IMR-90 (cell line): Measurements from ENCODE around the gene CPN2. TPM values are rescaled to one million over a fixed set of nuclear protein-coding genes. Genes with fewer than 3 reads are reported as not detected.

Experiments used
- ATAC-seq: fragments of 200-7000 bp; cut with Tn5 transposase; 2 replicates; pipeline ENCODE4 v1.9.1; 2020; ENCODE audit warnings: low read depth, mild to moderate bottlenecking, moderate library complexity
- BruUV-seq: library from RNA; stranded (reverse); fragments of 400-500 nt; replicated peaks from 2 replicates; lab custom pipeline; 2021; lab: Mats Ljungman, UMichigan
- CTCF ChIA-PET: fragments of 300-600 bp; formaldehyde crosslinking; extraction: SDS; loops from one replicate; lab custom pipeline; 2021; ENCODE audit warnings: antibody characterized with exemption; lab: Yijun Ruan, JAX
- POLR2A ChIA-PET: fragments of 300-600 bp; sonication (Branson Sonifier 250); formaldehyde crosslinking; loops from one replicate; lab custom pipeline; 2022; ENCODE audit warnings: antibody characterized with exemption; ENCODE audit not compliant: unreplicated experiment; lab: Charles Lee
- DNase-seq: peaks from one replicate; pipeline ENCODE4 v3.0.0; 2013
- H2AFZ ChIP-seq: replicated peaks from 2 replicates; pipeline ENCODE3; 2013; ENCODE audit warnings: low read length, mild to moderate bottlenecking; ENCODE audit not compliant: poor library complexity
- H2AK5ac ChIP-seq: 2 replicates; pipeline ENCODE4 v1.6.1; 2013; ENCODE audit warnings: low read depth, low read length, inconsistent platforms
- H2AK9ac ChIP-seq: replicated peaks from 2 replicates; pipeline ENCODE3; 2013; ENCODE audit warnings: mild to moderate bottlenecking, low read depth, low read length, moderate library complexity; ENCODE audit not compliant: poor library complexity
- H2BK120ac ChIP-seq: 2 replicates; pipeline ENCODE4 v1.6.1; 2013; ENCODE audit warnings: low read depth, low read length, inconsistent platforms
- H2BK15ac ChIP-seq: 3 replicates; pipeline ENCODE4 v1.6.1; 2013; ENCODE audit warnings: low read depth, low read length, inconsistent platforms
- H2BK20ac ChIP-seq: 2 replicates; pipeline ENCODE4 v1.6.1; 2013; ENCODE audit warnings: low read depth, mild to moderate bottlenecking, inconsistent platforms, low read length, moderate library complexity
- H2BK5ac ChIP-seq: 2 replicates; pipeline ENCODE4 v1.6.1; 2013; ENCODE audit warnings: mild to moderate bottlenecking, low read depth, low read length, inconsistent platforms; ENCODE audit not compliant: poor library complexity, severe bottlenecking
- H3K14ac ChIP-seq: replicated peaks from 2 replicates; pipeline ENCODE4 v1.6.1; 2013; ENCODE audit warnings: low read depth, low read length, inconsistent platforms
- H3K18ac ChIP-seq: 2 replicates; pipeline ENCODE4 v1.6.1; 2013; ENCODE audit warnings: low read depth, low read length, control low read depth
- H3K23ac ChIP-seq: 2 replicates; pipeline ENCODE4 v1.6.1; 2013; ENCODE audit warnings: low read depth, low read length, inconsistent platforms
- H3K27ac ChIP-seq: 2 replicates; pipeline ENCODE4 v1.5.1; 2013; ENCODE audit warnings: mild to moderate bottlenecking, control low read depth, low read length; ENCODE audit not compliant: insufficient read depth
- H3K27me3 ChIP-seq: 2 replicates; pipeline ENCODE4 v1.6.1; 2013; ENCODE audit warnings: low read length; ENCODE audit not compliant: control insufficient read depth, insufficient read depth
- H3K36me3 ChIP-seq: 2 replicates; pipeline ENCODE4 v1.6.1; 2013; ENCODE audit warnings: low read length, mixed read lengths; ENCODE audit not compliant: control insufficient read depth, insufficient read depth
- H3K4ac ChIP-seq: 2 replicates; pipeline ENCODE4 v1.6.1; 2013; ENCODE audit warnings: low read depth, low read length, inconsistent platforms
- H3K4me1 ChIP-seq: 2 replicates; pipeline ENCODE4 v1.6.1; 2013; ENCODE audit warnings: low read length, mixed read lengths; ENCODE audit not compliant: control insufficient read depth, insufficient read depth
- H3K4me2 ChIP-seq: 2 replicates; pipeline ENCODE4 v1.6.1; 2013; ENCODE audit warnings: low read depth, mild to moderate bottlenecking, control low read depth, low read length, moderate library complexity
- H3K4me3 ChIP-seq: 2 replicates; pipeline ENCODE4 v1.5.1; 2013; ENCODE audit warnings: low read depth, mild to moderate bottlenecking, control low read depth, low read length, moderate library complexity; ENCODE audit not compliant: insufficient read depth
- H3K56ac ChIP-seq: 2 replicates; pipeline ENCODE4 v1.6.1; 2013; ENCODE audit warnings: low read length, inconsistent platforms; ENCODE audit not compliant: insufficient read depth; ENCODE audit errors: extremely low read depth
- H3K79me1 ChIP-seq, 2 experiments: 2 replicates each; pipeline ENCODE4 v1.6.1; 2013; ENCODE audit warnings: low read length in 2 of 2, inconsistent platforms in 1 of 2, low read depth in 1 of 2
- H3K9ac ChIP-seq: 2 replicates; pipeline ENCODE4 v1.6.1; 2013; ENCODE audit warnings: low read depth, low read length, control low read depth
- H3K9me1 ChIP-seq: 2 replicates; pipeline ENCODE4 v1.6.1; 2013; ENCODE audit warnings: low read length, inconsistent platforms; ENCODE audit not compliant: insufficient read depth
- H3K9me3 ChIP-seq: 2 replicates; pipeline ENCODE4 v1.6.1; 2013; ENCODE audit warnings: low read length; ENCODE audit not compliant: control insufficient read depth, insufficient read depth
- H4K20me1 ChIP-seq: 2 replicates; pipeline ENCODE4 v1.6.1; 2013; ENCODE audit warnings: low read length, inconsistent platforms; ENCODE audit not compliant: insufficient read depth
- H4K5ac ChIP-seq: 2 replicates; pipeline ENCODE4 v1.6.1; 2013; ENCODE audit warnings: mild to moderate bottlenecking, low read depth, low read length, control low read depth
- H4K8ac ChIP-seq, 2 experiments: 2 replicates each; pipeline ENCODE4 v1.6.1; 2013; ENCODE audit warnings: low read depth in 2 of 2, low read length in 2 of 2, control low read depth in 1 of 2, inconsistent platforms in 1 of 2
- H4K91ac ChIP-seq: 2 replicates; pipeline ENCODE4 v1.6.1; 2013; ENCODE audit warnings: low read depth, low read length, inconsistent platforms; ENCODE audit not compliant: insufficient read depth
- BHLHE40 ChIP-seq: fragments of 150-350 bp; IDR thresholded peaks from 2 replicates; pipeline ENCODE4 v1.6.1; 2016; ENCODE audit warnings: mild to moderate bottlenecking, low read depth, low read length
- CHD1 ChIP-seq: IDR thresholded peaks from 2 replicates; pipeline ENCODE4 v1.6.1; 2012; ENCODE audit warnings: low read depth, low read length, improper control_type of control experiment
- MAFK ChIP-seq: IDR thresholded peaks from 2 replicates; pipeline ENCODE4 v1.6.1; 2012; ENCODE audit warnings: low read depth, low read length, improper control_type of control experiment
- MAZ ChIP-seq: IDR thresholded peaks from 2 replicates; pipeline ENCODE4 v1.6.1; 2012; ENCODE audit warnings: low read depth, mild to moderate bottlenecking, low read length, improper control_type of control experiment, moderate library complexity, borderline replicate concordance
- MXI1 ChIP-seq: IDR thresholded peaks from 2 replicates; pipeline ENCODE4 v1.6.1; 2012; ENCODE audit warnings: low read depth, mild to moderate bottlenecking, low read length, moderate library complexity, borderline replicate concordance
- NFE2L2 ChIP-seq: fragments of 150-350 bp; IDR thresholded peaks from 2 replicates; pipeline ENCODE4 v1.6.1; 2016; ENCODE audit warnings: low read depth, mild to moderate bottlenecking, low read length
- POLR2A ChIP-seq: IDR thresholded peaks from 2 replicates; pipeline ENCODE4 v1.6.1; 2012; ENCODE audit warnings: mild to moderate bottlenecking, low read depth, low read length
- RAD21 ChIP-seq: IDR thresholded peaks from 2 replicates; pipeline ENCODE4 v1.6.1; 2012; ENCODE audit warnings: low read length, improper control_type of control experiment
- RCOR1 ChIP-seq: IDR thresholded peaks from 2 replicates; pipeline ENCODE4 v1.6.1; 2012; ENCODE audit warnings: mild to moderate bottlenecking, low read length, improper control_type of control experiment; ENCODE audit not compliant: insufficient replicate concordance
- RFX5 ChIP-seq: IDR thresholded peaks from 2 replicates; pipeline ENCODE4 v1.8.0; 2012; ENCODE audit warnings: low read depth, mild to moderate bottlenecking, low read length, moderate library complexity
- WGBS, 2 experiments: methylation state at CpG; one replicate each; pipeline versions ENCODE4 v1.1.5 to v1.1.7; 2013; ENCODE audit warnings: missing lambda C conversion rate in 2 of 2; ENCODE audit not compliant: insufficient read length in 1 of 2; ENCODE audit errors: extremely low coverage in 2 of 2; 5-methylcytosine and 5-hydroxymethylcytosine counted together
- dilution Hi-C: fragments of 300-500 bp; cut with HindIII; formaldehyde crosslinking; loops from one replicate; pipeline ENCODE4 v1.14.3; 2018; ENCODE audit warnings: low sequenced_read_pairs; ENCODE audit not compliant: unreplicated experiment
- in situ Hi-C: fragments of 300-500 bp; cut with MboI; formaldehyde crosslinking; loops from 3 replicates; pipeline ENCODE4 v1.14.3; 2019; ENCODE audit warnings: low sequenced_read_pairs, inconsistent platforms, mixed read lengths
- intact Hi-C: fragments of 100-400 bp; cut with micrococcal nuclease; formaldehyde crosslinking; loops from 2 replicates; pipeline ENCODE4 v1.10.0; 2022
- polyA plus RNA-seq, 3 experiments: library from polyadenylated mRNA; depleted of rRNA; stranded (reverse); fragments of >200 nt; gene quantifications; 2 replicates each; pipeline ENCODE4 v1.2.3, GENCODE V29; 2012; ENCODE audit warnings: low replicate concordance in 1 of 3
- total RNA-seq: library from RNA; depleted of rRNA; stranded (reverse); fragments of >200 nt; gene quantifications from 2 replicates; pipeline ENCODE4 v1.2.3, GENCODE V29; 2012

CPN2 gene
- total and polyA plus RNA-seq, 2 of the 4 experiments (the other 2 are of a cell fraction): 0.07 TPM; not detected in 1

GRCh38 chr3:194399874-194400411, 48.8 kb upstream of the CPN2 start:
- H3K9ac ChIP-seq: no peak overlapping the region
- no peak overlapping the region for H4K91ac ChIP-seq
- H2BK15ac ChIP-seq: no peak overlapping the region
- no peak overlapping the region for H3K4ac ChIP-seq
- H3K14ac ChIP-seq: no peak overlapping the region
- ATAC-seq (no peak), DNase-seq (no peak)
- H2BK120ac ChIP-seq: no peak overlapping the region
- H3K36me3 ChIP-seq: peaks cover 3% of the 10 kb centered on the region
- H3K27ac ChIP-seq: no peak overlapping the region
- ChIA-PET POLR2A (interaction anchor here (0.7 kb wide), 1 partner anchor 810 kb away, joined by 11 read pairs; no protein-coding TSS in a partner anchor), CTCF (interaction anchor here (0.6 to 1.3 kb wide), 2 partner anchors 67 to 658 kb away, joined by 3 to 4 read pairs; no protein-coding TSS in a partner anchor)
- intact Hi-C loops: loop anchor here (10.0 kb wide), 1 partner anchor 265 kb away; the partner anchor contains the start of gene HES1
- no peak overlapping the region for H3K18ac ChIP-seq
- H3K9me3 ChIP-seq: no peaks in the 10 kb centered on the region; the same call in 1 of the 2 replicates
- TF ChIP-seq CHD1 (no peak), POLR2A (no peak), RFX5 (no peak), RAD21 (no peak), MXI1 (no peak), NFE2L2 (no peak), MAZ (no peak), MAFK (no peak), BHLHE40 (no peak), RCOR1 (no peak)
- WGBS, 2 experiments: 87% methylated on average over 10 of the region's 15 CpGs; no CpG with 5 or more reads in 1 of the 2 experiments
- dilution Hi-C loops: no loop called here
- H3K27me3 ChIP-seq: peaks cover 12% of the 10 kb centered on the region; the same call in 1 of the 2 replicates
- H3K4me2 ChIP-seq: no peak overlapping the region
- in situ Hi-C loops: no loop called here
- no peak overlapping the region for H3K56ac ChIP-seq
- no peak overlapping the region for H2AK5ac ChIP-seq
- no peak overlapping the region for H2BK20ac ChIP-seq
- H3K4me1 ChIP-seq: peaks cover 9% of the 10 kb centered on the region
- H2AK9ac ChIP-seq: no peak overlapping the region
- no peak overlapping the region for H2AFZ ChIP-seq
- no peak overlapping the region for H2BK5ac ChIP-seq
- H3K79me1 ChIP-seq: no peaks in the 10 kb centered on the region
- H4K8ac ChIP-seq: no peak overlapping the region
- no peaks in the 10 kb centered on the region; the same call in 1 of the 2 replicates for H4K20me1 ChIP-seq
- 0 out of 2 replicates have a peak, but pooled peaks cover 3% of the 10 kb centered on the region for H3K9me1 ChIP-seq
- BruUV-seq: no TSS peak
- H4K5ac ChIP-seq: no peak overlapping the region
- no peak overlapping the region for H3K4me3 ChIP-seq
- H3K23ac ChIP-seq: no peak overlapping the region
